ENCODE measurements around the gene TRABD2B. TPM values are rescaled to one million over a fixed set of nuclear protein-coding genes. Genes with fewer than 3 reads are reported as not detected.
A peak's percentile ranks its signal among the peaks of the same experiment; 100 is the strongest.

The TRABD2B gene
- total and polyA plus RNA-seq, 2 of the 13 experiments (the other 11 are each of a cell fraction or from before 2014, with no cell fraction given) = 0.04 TPM; not detected in 1

DNA sequence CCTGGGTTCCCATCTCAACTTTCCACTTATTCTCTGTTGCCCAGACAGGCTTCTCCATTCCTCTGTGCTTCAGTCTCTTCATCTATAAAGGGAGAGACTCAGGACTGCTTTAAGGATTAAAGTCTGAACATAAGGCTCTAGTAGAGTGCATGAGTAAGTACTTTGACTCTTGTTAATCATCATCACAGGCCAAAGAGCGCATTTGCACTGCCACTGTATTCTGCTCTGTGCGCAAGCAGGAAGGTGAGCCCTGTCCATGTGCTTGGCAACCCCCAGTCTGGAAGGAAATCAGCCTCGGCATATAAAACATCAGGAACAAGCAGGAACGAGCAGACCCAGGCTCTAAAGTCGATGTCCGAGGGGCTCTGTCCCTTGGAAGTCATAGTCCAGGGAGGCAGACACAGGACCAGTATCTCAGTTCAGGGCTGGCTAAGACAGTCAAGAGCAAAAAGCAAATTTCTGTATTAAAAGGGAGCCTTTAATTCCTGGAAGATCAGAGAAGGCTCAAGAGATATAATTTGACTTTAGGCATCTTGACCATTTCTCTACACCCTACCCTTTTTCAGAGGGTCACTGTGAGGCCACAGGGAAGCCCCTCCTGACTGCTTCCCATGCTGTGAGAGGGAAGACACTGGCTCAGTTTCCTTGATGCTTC lies 131.2 kb downstream of the TRABD2B start (continued):
- TF ChIP-seq FOXK2 (IDR thresholded peaks at IDR 0.05) = no peak
- peak; percentile 51; the same call in 1 of the 2 replicates for TF ChIP-seq HDAC2 (CRISPR knock-in tag; IDR thresholded peaks at IDR 0.05)
- TF ChIP-seq KLF16 (CRISPR knock-in tag; IDR thresholded peaks at IDR 0.05) = no peak
- TF ChIP-seq, protein P1, sequence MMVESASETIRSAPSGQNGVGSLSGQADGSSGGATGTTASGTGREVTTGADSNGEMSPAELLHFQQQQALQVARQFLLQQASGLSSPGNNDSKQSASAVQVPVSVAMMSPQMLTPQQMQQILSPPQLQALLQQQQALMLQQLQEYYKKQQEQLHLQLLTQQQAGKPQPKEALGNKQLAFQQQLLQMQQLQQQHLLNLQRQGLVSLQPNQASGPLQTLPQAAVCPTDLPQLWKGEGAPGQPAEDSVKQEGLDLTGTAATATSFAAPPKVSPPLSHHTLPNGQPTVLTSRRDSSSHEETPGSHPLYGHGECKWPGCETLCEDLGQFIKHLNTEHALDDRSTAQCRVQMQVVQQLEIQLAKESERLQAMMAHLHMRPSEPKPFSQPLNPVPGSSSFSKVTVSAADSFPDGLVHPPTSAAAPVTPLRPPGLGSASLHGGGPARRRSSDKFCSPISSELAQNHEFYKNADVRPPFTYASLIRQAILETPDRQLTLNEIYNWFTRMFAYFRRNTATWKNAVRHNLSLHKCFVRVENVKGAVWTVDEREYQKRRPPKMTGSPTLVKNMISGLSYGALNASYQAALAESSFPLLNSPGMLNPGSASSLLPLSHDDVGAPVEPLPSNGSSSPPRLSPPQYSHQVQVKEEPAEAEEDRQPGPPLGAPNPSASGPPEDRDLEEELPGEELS (CRISPR knock-in tag; IDR thresholded peaks at IDR 0.05) = peak; percentile 38; the same call in 1 of the 2 replicates
- TF ChIP-seq IRF2 (CRISPR knock-in tag; IDR thresholded peaks at IDR 0.05) = peak; percentile 36; the same call in 1 of the 2 replicates
- TF ChIP-seq, protein P2, sequence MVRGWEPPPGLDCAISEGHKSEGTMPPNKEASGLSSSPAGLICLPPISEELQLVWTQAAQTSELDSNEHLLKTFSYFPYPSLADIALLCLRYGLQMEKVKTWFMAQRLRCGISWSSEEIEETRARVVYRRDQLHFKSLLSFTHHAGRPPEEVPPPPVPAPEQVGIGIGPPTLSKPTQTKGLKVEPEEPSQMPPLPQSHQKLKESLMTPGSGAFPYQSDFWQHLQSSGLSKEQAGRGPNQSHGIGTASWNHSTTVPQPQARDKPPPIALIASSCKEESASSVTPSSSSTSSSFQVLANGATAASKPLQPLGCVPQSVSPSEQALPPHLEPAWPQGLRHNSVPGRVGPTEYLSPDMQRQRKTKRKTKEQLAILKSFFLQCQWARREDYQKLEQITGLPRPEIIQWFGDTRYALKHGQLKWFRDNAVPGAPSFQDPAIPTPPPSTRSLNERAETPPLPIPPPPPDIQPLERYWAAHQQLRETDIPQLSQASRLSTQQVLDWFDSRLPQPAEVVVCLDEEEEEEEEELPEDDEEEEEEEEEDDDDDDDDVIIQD (CRISPR knock-in tag; IDR thresholded peaks at IDR 0.05; ENCODE audit: low read depth) = no peak
- no peak for TF ChIP-seq MATR3 (CRISPR knock-in tag; IDR thresholded peaks at IDR 0.05)
- no peak for TF ChIP-seq ZBTB7A (CRISPR knock-in tag; IDR thresholded peaks at IDR 0.05)
- TF ChIP-seq MTF2 (CRISPR knock-in tag; IDR thresholded peaks at IDR 0.05; ENCODE audit: borderline replicate concordance) = no peak
- TF ChIP-seq, protein P3, sequence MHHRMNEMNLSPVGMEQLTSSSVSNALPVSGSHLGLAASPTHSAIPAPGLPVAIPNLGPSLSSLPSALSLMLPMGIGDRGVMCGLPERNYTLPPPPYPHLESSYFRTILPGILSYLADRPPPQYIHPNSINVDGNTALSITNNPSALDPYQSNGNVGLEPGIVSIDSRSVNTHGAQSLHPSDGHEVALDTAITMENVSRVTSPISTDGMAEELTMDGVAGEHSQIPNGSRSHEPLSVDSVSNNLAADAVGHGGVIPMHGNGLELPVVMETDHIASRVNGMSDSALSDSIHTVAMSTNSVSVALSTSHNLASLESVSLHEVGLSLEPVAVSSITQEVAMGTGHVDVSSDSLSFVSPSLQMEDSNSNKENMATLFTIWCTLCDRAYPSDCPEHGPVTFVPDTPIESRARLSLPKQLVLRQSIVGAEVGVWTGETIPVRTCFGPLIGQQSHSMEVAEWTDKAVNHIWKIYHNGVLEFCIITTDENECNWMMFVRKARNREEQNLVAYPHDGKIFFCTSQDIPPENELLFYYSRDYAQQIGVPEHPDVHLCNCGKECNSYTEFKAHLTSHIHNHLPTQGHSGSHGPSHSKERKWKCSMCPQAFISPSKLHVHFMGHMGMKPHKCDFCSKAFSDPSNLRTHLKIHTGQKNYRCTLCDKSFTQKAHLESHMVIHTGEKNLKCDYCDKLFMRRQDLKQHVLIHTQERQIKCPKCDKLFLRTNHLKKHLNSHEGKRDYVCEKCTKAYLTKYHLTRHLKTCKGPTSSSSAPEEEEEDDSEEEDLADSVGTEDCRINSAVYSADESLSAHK (CRISPR knock-in tag; IDR thresholded peaks at IDR 0.05; ENCODE audit: borderline replicate concordance) = no peak
- TF ChIP-seq FOXJ3 (CRISPR knock-in tag; IDR thresholded peaks at IDR 0.05; ENCODE audit: borderline replicate concordance) = no peak
- peak; percentile 61 for TF ChIP-seq ZNF441 (CRISPR knock-in tag; IDR thresholded peaks at IDR 0.05; ENCODE audit: borderline replicate concordance)
- TF ChIP-seq FOSL1 (CRISPR knock-in tag; IDR thresholded peaks at IDR 0.05; ENCODE audit: borderline replicate concordance) = no peak
- TF ChIP-seq TEAD2 (CRISPR knock-in tag; IDR thresholded peaks at IDR 0.05) = no peak
- no peak for TF ChIP-seq TMF1 (CRISPR knock-in tag; IDR thresholded peaks at IDR 0.05; ENCODE audit: low read depth)
- no peak for TF ChIP-seq ZFP41 (CRISPR knock-in tag; IDR thresholded peaks at IDR 0.05; ENCODE audit: borderline replicate concordance)
- TF ChIP-seq, protein P4, sequence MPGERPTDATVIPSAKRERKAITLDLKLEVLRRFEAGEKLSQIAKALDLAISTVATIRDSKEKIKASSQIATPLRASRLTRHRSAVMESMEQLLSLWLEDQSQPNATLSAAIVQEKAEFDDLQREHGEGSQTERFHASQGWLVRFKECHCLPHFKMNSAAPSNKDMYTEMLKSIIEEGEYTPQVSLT (CRISPR knock-in tag; IDR thresholded peaks at IDR 0.05; ENCODE audit: borderline replicate concordance, low read depth) = no peak
- TF ChIP-seq ZNF572 (CRISPR knock-in tag; IDR thresholded peaks at IDR 0.05) = no peak
- no peak for TF ChIP-seq KLF6 (CRISPR knock-in tag; IDR thresholded peaks at IDR 0.05)
- TF ChIP-seq GABPA (IDR thresholded peaks at IDR 0.05; ENCODE audit: low read depth, low read length) = no peak
- peak; percentile 30; the same call in 1 of the 2 replicates for TF ChIP-seq GABPA (CRISPR knock-in tag; IDR thresholded peaks at IDR 0.05; ENCODE audit: low read depth)
- TF ChIP-seq ZNF292 (CRISPR knock-in tag; IDR thresholded peaks at IDR 0.05; ENCODE audit: borderline replicate concordance, low read depth) = no peak
- no peak for TF ChIP-seq PHF21A (CRISPR knock-in tag; IDR thresholded peaks at IDR 0.05)
